Measurements from ENCODE around the gene COL12A1.

Gene COL12A1

GRCh38 chr6:75230484-75231325, 24.9 kb upstream of the COL12A1 start:
- 67 to 69% methylated on average over 2 to 7 of the region's 10 CpGs for WGBS, 2 experiments (ENCODE audit: insufficient coverage in 2 of 2)
- peak overlapping the region; percentile 39 for H3K27ac ChIP-seq (ENCODE audit: low read depth, low read length, severe bottlenecking)
- H3K4me1 ChIP-seq (ENCODE audit: control insufficient read depth, insufficient read depth, low read length, poor library complexity, severe bottlenecking) = no peaks in the 10 kb centered on the region
- H3K4me3 ChIP-seq (ENCODE audit: extremely low read depth, insufficient read depth, low read length, poor library complexity, severe bottlenecking) = no peak overlapping the region
- H3K9me3 ChIP-seq (ENCODE audit: control insufficient read depth, low read length) = peaks cover 3% of the 10 kb centered on the region
- no peaks in the 10 kb centered on the region for H3K36me3 ChIP-seq (ENCODE audit: control insufficient read depth, insufficient read depth, low read length)

DNA sequence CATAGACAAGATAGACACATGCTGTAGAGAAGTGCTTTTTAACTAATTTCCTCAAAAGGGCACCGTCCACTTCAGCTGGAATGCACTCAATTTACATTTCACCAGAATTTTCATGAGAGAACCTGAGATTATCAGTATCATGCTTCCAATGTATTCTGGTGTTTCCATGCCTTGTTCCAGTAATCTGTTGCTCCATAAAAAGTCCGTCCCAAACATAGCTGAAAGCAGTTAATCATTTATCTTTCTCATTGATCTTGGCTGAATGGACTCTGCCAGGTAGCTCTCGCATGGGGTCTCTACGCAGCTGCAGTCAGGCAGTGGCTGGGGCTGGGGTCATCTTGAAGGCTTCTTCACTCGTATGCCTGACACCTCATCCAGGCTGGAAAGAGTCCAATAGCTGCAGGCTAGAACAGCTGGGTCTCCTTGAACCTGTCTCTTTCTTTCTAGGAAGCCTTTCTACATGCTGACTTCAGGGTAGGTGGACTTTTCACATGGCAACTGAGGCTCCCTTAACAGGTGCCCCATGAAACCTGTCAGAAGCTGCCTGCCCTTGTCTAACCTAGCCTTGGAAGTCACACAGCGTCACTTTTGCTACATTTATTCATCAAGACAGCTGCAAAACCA, 18.6 kb upstream of the COL12A1 start:
- no peak overlapping the region for H3K27ac ChIP-seq (ENCODE audit: low read depth, low read length, severe bottlenecking)
- H3K36me3 ChIP-seq (ENCODE audit: control insufficient read depth, insufficient read depth, low read length) = no peaks in the 10 kb centered on the region
- H3K4me1 ChIP-seq (ENCODE audit: control insufficient read depth, insufficient read depth, low read length, poor library complexity, severe bottlenecking) = no peaks in the 10 kb centered on the region
- WGBS, 2 experiments (ENCODE audit: insufficient coverage in 2 of 2) = 90 to 92% methylated on average over 6 of the region's 6 CpGs
- peaks cover 3% of the 10 kb centered on the region for H3K9me3 ChIP-seq (ENCODE audit: control insufficient read depth, low read length)
- H3K4me3 ChIP-seq (ENCODE audit: extremely low read depth, insufficient read depth, low read length, poor library complexity, severe bottlenecking) = no peak overlapping the region

DNA sequence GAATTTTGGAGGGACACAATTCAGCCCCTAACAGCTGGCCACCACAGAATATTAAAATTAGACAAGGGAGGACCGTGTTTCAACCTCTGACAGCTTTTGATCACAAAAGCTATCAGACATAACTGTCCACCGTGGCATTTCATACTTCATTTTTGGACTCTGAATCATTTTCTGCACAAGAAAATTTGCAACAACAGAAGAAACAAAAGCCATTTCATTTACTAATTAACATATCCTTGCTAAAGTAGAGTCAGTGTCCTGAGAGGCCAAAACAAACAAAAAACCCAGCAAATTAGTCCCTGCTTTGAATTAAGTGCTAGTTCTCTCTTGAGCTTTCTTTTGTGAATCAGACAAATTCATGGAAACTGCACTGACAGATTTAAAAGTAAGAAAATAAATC, 17.6 kb upstream of the COL12A1 start:
- H3K9me3 ChIP-seq (ENCODE audit: control insufficient read depth, low read length) = peaks cover 3% of the 10 kb centered on the region
- H3K27ac ChIP-seq (ENCODE audit: low read depth, low read length, severe bottlenecking) = no peak overlapping the region
- H3K4me3 ChIP-seq (ENCODE audit: extremely low read depth, insufficient read depth, low read length, poor library complexity, severe bottlenecking) = no peak overlapping the region
- H3K36me3 ChIP-seq (ENCODE audit: control insufficient read depth, insufficient read depth, low read length) = no peaks in the 10 kb centered on the region
- H3K4me1 ChIP-seq (ENCODE audit: control insufficient read depth, insufficient read depth, low read length, poor library complexity, severe bottlenecking) = no peaks in the 10 kb centered on the region
- WGBS, 2 experiments (ENCODE audit: insufficient coverage in 2 of 2) = 83 to 100% methylated on average over 1 of the region's 2 CpGs

DNA sequence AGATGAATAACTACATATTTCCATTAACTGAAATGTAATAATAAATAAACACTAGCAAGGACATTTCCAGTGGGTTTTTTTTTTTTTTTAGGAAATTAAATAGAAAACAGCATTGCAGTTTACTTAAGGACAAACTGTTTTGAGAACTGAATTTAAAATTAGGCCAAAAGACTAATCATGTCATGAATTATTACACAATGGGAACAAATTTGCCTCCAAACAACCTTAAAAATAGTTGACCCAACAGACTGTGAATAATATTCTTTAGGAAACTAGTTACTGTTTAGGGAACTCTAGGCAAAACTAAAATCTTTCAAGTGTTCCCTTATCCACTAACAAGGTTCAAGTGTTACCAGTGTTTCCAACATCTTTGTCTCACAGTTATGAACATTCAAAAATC, 16.4 kb upstream of the COL12A1 start:
- H3K27ac ChIP-seq (ENCODE audit: low read depth, low read length, severe bottlenecking) = no peak overlapping the region
- H3K9me3 ChIP-seq (ENCODE audit: control insufficient read depth, low read length) = no peaks in the 10 kb centered on the region
- no peaks in the 10 kb centered on the region for H3K4me1 ChIP-seq (ENCODE audit: control insufficient read depth, insufficient read depth, low read length, poor library complexity, severe bottlenecking)
- no peaks in the 10 kb centered on the region for H3K36me3 ChIP-seq (ENCODE audit: control insufficient read depth, insufficient read depth, low read length)
- no peak overlapping the region for H3K4me3 ChIP-seq (ENCODE audit: extremely low read depth, insufficient read depth, low read length, poor library complexity, severe bottlenecking)

DNA sequence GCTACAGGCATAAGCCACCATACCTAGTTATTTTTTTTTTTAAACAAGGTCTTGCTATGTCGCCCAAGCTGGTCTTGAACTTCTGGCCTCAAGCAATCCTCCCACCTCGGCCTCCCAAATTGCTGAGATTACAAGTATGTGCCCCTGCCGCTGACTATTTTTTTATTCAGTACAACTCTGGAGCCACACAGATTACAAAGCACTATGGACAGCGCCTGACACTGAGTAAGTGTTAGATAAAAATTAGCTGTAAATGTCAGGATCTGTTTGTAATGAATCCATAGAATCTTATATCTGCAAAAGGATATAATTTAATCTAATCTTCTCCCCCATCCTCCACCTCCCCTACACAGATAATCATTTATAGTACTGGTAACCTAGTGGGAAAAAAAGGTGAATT, 15.3 kb upstream of the COL12A1 start:
- Histone ChIP-seq H3K9me3 (ENCODE audit: control insufficient read depth, low read length) (no peaks in the 10 kb centered on the region), H3K4me1 (ENCODE audit: control insufficient read depth, insufficient read depth, low read length, poor library complexity, severe bottlenecking) (peaks cover 5% of the 10 kb centered on the region), H3K27ac (ENCODE audit: low read depth, low read length, severe bottlenecking) (no peak overlapping the region), H3K4me3 (ENCODE audit: extremely low read depth, insufficient read depth, low read length, poor library complexity, severe bottlenecking) (no peak overlapping the region), H3K36me3 (ENCODE audit: control insufficient read depth, insufficient read depth, low read length) (no peaks in the 10 kb centered on the region)
- WGBS, 2 experiments (ENCODE audit: insufficient coverage in 2 of 2) = 77 to 100% methylated on average over 1 to 2 of the region's 4 CpGs

DNA sequence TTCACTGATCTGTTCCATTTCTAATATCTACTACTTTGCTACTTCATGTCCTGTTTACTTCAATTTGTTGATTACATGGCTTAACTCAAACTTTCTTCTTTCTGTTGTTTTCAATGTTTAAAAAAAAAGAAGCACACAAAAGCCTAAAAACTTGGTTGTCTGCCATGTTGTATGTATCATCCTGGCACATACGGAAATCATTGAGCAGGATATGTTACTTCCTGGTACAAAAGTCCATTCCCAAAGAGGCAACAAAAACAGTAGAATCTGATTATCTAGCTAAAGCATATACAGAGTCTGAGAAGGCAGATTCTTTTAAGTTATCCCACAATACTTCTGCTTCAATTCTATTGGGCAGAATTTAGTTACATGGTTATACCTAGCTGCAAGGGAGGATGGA, 14.5 kb upstream of the COL12A1 start:
- WGBS, 2 experiments (ENCODE audit: insufficient coverage in 2 of 2) = 86 to 100% methylated on average over 1 of the region's 1 CpG
- Histone ChIP-seq H3K9me3 (ENCODE audit: control insufficient read depth, low read length) (no peaks in the 10 kb centered on the region), H3K4me1 (ENCODE audit: control insufficient read depth, insufficient read depth, low read length, poor library complexity, severe bottlenecking) (peaks cover 5% of the 10 kb centered on the region), H3K4me3 (ENCODE audit: extremely low read depth, insufficient read depth, low read length, poor library complexity, severe bottlenecking) (no peak overlapping the region), H3K36me3 (ENCODE audit: control insufficient read depth, insufficient read depth, low read length) (no peaks in the 10 kb centered on the region), H3K27ac (ENCODE audit: low read depth, low read length, severe bottlenecking) (no peak overlapping the region)

GRCh38 chr6:75219263-75219662, 13.4 kb upstream of the COL12A1 start:
- 79 to 100% methylated on average over 1 to 3 of the region's 3 CpGs for WGBS, 2 experiments (ENCODE audit: insufficient coverage in 2 of 2)
- Histone ChIP-seq H3K9me3 (ENCODE audit: control insufficient read depth, low read length) (no peaks in the 10 kb centered on the region), H3K4me1 (ENCODE audit: control insufficient read depth, insufficient read depth, low read length, poor library complexity, severe bottlenecking) (peaks cover 5% of the 10 kb centered on the region), H3K36me3 (ENCODE audit: control insufficient read depth, insufficient read depth, low read length) (no peaks in the 10 kb centered on the region), H3K4me3 (ENCODE audit: extremely low read depth, insufficient read depth, low read length, poor library complexity, severe bottlenecking) (no peak overlapping the region), H3K27ac (ENCODE audit: low read depth, low read length, severe bottlenecking) (no peak overlapping the region)

- WGBS, 2 experiments (ENCODE audit: insufficient coverage in 2 of 2) = 60% methylated on average over 1 of the region's 4 CpGs; no CpG with 5 or more reads in 1 of the 2 experiments
- no peak overlapping the region for H3K4me3 ChIP-seq (ENCODE audit: extremely low read depth, insufficient read depth, low read length, poor library complexity, severe bottlenecking)
- no peaks in the 10 kb centered on the region for H3K9me3 ChIP-seq (ENCODE audit: control insufficient read depth, low read length)
- H3K27ac ChIP-seq (ENCODE audit: low read depth, low read length, severe bottlenecking) = no peak overlapping the region
- H3K36me3 ChIP-seq (ENCODE audit: control insufficient read depth, insufficient read depth, low read length) = no peaks in the 10 kb centered on the region
- peaks cover 10% of the 10 kb centered on the region for H3K4me1 ChIP-seq (ENCODE audit: control insufficient read depth, insufficient read depth, low read length, poor library complexity, severe bottlenecking)
Observed at GRCh38 chr6:75217193-75217592, 11.3 kb upstream of the COL12A1 start.

DNA sequence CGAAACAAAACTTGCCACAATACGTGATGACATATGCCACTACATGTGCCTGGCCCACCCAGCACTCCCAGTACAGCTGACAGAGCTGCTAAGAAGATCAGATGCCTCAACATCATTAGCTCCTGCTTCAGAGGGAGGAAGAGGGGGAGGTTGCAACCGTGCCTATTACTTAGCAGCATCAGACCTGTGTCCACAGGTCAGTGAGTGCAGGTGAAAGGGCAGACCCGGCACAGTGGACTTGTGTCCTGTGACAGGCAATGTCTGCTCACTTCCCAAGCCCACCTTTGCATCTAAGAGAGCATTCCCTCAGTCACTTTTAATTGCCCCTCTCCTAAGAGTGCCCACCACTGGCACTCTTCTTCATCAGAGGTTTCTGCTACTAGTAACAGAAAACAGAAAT, 9.4 kb upstream of the COL12A1 start:
- peaks cover 12% of the 10 kb centered on the region for H3K4me1 ChIP-seq (ENCODE audit: control insufficient read depth, insufficient read depth, low read length, poor library complexity, severe bottlenecking)
- H3K27ac ChIP-seq (ENCODE audit: low read depth, low read length, severe bottlenecking) = no peak overlapping the region
- WGBS, 2 experiments (ENCODE audit: insufficient coverage in 2 of 2) = 85 to 92% methylated on average over 3 to 4 of the region's 4 CpGs
- no peaks in the 10 kb centered on the region for H3K9me3 ChIP-seq (ENCODE audit: control insufficient read depth, low read length)
- H3K4me3 ChIP-seq (ENCODE audit: extremely low read depth, insufficient read depth, low read length, poor library complexity, severe bottlenecking) = no peak overlapping the region
- no peaks in the 10 kb centered on the region for H3K36me3 ChIP-seq (ENCODE audit: control insufficient read depth, insufficient read depth, low read length)

DNA sequence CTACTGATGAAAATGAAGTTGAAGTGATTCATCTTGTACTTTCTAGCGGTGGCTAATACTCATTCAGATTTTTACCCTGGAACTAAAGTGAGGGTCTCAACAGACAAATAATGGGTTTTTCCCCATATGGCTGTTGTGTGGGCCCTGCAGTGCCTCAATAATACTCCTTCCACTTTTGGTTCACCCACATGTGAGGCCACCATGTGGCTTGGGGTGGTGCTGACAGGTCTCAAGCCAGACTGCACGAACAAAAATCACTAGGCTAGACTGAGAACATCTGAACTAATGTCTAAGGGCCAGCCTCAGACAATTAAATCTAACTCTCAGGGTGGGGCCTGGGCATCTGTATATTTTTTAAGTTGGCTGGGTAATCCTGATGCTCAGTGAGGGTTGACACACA, 7.9 kb upstream of the COL12A1 start:
- 83% methylated on average over 1 of the region's 2 CpGs; no CpG with 5 or more reads in 1 of the 2 experiments for WGBS, 2 experiments (ENCODE audit: insufficient coverage in 2 of 2)
- no peak overlapping the region for H3K4me3 ChIP-seq (ENCODE audit: extremely low read depth, insufficient read depth, low read length, poor library complexity, severe bottlenecking)

GRCh38 chr6:75213112-75213511, 7.3 kb upstream of the COL12A1 start:
- H3K27ac ChIP-seq (ENCODE audit: low read depth, low read length, severe bottlenecking) = no peak overlapping the region
- H3K36me3 ChIP-seq (ENCODE audit: control insufficient read depth, insufficient read depth, low read length) = no peaks in the 10 kb centered on the region
- no peaks in the 10 kb centered on the region for H3K9me3 ChIP-seq (ENCODE audit: control insufficient read depth, low read length)
- 20% methylated on average over 1 of the region's 1 CpG; no CpG with 5 or more reads in 1 of the 2 experiments for WGBS, 2 experiments (ENCODE audit: insufficient coverage in 2 of 2)
- no peak overlapping the region for H3K4me3 ChIP-seq (ENCODE audit: extremely low read depth, insufficient read depth, low read length, poor library complexity, severe bottlenecking)
- H3K4me1 ChIP-seq (ENCODE audit: control insufficient read depth, insufficient read depth, low read length, poor library complexity, severe bottlenecking) = peaks cover 12% of the 10 kb centered on the region

More for the DNA sequence above, 7.9 kb upstream of the COL12A1 start:
- no peaks in the 10 kb centered on the region for H3K9me3 ChIP-seq (ENCODE audit: control insufficient read depth, low read length)
- H3K27ac ChIP-seq (ENCODE audit: low read depth, low read length, severe bottlenecking) = no peak overlapping the region
- no peaks in the 10 kb centered on the region for H3K36me3 ChIP-seq (ENCODE audit: control insufficient read depth, insufficient read depth, low read length)
- H3K4me1 ChIP-seq (ENCODE audit: control insufficient read depth, insufficient read depth, low read length, poor library complexity, severe bottlenecking) = peaks cover 12% of the 10 kb centered on the region
